Fibroblast of skin of abdomen (primary cell): ENCODE data around the gene CNDP1.
A peak's percentile ranks its signal among the peaks of the same experiment; 100 is the strongest.
"Not testable (repeated sequence)": the region's sequence is repeated elsewhere in the genome, so short reads cannot be mapped to it uniquely, and the experiment has no call there.

Experiments
- DNase-seq: peaks from one replicate; pipeline ENCODE4 v3.0.0-alpha.2; 2013

CNDP1 gene

GRCh38 chr18:74546751-74547530 is 12.6 kb downstream of the CNDP1 start:
- peak; percentile 11 for DNase-seq

GRCh38 chr18:74547860-74548259 is 13.6 kb downstream of the CNDP1 start:
- DNase-seq: no peak

DNA sequence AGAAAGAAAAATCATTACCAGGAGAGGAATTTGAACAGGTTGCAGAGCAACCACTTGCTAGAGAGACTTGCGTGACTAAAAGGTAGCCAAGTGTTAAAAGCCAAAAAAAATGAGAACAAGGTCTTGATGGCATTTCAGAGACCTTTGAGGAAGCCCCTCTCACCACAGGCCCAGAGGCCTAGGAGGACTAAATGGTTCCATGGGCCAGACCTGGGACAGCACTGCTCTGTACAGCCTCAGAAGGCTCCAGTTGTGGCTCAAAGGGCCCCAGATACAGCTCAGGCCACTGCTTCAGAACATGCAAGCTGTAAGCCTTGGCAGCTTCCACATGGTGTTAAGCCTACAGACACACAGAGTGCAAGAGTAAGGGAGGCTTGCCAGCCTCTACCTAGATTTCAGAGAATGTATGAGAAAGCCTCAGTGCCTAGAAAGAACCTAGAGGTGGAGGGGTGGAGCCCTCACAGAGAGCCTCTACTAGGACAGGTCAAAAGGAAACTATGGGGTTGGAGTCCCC is 15.3 kb downstream of the CNDP1 start:
- DNase-seq: no peak

- no peak for DNase-seq
These were observed 16.6 kb downstream of the CNDP1 start for GRCh38 chr18:74550886-74551285.

GRCh38 chr18:74551452-74551851 is 17.2 kb downstream of the CNDP1 start:
- no peak for DNase-seq

DNA sequence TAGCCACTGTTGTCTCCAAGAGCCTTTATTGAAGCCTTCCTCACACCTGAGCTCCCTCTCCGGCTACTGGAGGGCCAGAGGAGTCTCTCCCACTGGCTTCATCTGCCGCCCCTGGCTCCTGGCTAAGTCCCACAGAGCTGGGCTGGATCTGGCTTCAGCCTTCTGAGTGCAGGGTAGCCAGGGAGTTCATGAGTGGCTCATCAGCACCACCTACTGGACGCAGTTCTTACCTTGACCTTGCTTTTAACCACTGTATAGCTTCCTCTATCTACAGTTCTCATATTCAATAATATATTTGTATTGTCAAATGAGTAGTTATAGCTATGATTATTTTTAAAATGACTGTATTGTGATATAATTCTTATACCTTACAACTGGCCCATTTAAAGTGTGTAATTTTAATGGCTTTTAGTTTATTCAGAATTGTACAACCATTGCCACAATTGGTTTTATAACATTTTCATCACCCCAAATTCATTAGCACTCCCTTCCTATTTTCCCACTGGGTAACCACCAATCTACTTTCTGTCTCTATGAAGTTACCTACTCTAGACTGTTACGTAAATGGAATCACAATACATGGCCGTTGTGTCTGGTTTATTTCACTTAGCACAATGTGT is 17.7 kb downstream of the CNDP1 start:
- peak; percentile 72 for DNase-seq

DNA sequence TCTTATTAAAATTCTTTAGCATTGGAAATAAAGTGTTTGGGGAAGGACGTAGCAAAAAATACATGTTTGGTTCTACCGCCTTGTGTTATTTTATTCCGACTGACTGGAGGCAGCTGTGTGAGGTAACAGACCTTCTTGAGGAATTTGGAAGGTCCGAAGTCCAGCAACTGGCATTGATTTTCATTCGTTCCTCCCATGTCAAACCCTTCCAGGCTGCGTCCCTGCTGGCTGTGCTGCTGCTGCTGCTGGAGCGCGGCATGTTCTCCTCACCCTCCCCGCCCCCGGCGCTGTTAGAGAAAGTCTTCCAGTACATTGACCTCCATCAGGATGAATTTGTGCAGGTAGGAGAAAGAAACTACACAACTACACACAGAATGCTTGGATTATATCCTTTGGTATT is 21.8 kb downstream of the CNDP1 start:
- DNase-seq: no peak

GRCh38 chr18:74558096-74558495 is 23.8 kb downstream of the CNDP1 start:
- no peak for DNase-seq

DNA sequence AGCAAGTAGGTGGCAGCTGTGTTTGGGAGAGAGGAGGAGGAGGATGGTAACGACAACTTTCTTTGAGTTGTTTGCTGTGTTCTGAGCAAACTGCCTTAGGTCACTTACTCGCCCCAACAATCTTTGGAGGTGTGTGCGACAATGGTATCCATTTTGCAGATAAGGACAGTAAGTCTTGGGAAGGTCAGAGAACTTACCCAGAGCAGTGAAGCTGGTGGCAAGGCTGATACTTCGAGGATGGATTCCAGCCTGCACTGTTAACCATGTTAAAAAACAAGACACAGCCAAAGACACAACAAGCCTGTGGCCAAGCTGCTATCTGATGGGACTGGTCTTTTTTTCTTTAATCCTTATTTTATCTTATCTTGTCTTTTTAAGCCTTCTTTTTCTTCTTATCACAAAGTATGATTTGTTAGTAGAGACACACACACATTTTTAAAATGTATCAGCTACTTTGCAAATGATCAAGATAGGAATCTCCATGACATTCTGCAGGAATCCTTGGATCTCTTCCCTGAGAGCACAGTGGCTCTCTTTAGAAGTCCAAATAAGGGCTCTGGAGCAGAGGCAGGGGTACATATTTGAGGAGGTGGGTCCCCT is 27.9 kb downstream of the CNDP1 start:
- no peak for DNase-seq

GRCh38 chr18:74562775-74563174 is 28.5 kb downstream of the CNDP1 start:
- DNase-seq: no peak

DNA sequence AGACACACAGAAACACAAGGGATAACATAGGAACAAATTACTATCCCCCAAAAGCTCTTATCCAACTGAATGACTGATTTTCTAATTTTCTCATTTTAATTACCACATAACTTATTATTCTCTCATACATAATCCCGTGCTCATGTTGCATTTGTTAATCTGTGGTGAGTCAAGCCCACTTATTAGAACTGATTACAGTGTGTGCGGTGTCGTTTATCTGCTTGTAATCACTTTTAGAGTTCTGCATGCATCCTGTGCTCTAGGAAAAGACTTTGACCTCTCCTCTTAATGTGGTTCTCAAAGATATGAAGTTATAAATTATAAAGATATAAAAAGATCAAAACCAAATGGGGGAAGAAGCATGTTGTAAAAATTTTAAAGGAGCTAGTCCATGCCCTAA is 29.7 kb downstream of the CNDP1 start:
- DNase-seq: no peak

DNA sequence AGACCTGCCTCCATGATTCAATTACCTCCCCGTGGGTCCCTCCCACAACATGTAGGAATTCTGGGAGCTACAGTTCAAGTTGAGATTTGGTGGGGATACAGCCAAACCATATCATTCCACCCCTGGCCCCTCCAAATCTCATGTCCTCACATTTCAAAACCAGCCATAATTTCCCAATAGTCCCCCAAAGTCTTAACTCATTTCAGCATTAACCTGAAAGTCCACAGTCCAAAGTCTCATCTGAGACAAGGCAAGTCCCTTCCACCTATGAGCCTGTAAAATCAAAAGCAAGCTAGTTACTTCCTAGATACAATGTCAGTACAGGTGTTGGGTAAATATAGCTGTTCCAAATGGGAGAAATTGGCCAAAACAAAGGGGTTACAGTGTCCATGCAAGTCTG is 30.9 kb downstream of the CNDP1 start:
- DNase-seq: not testable (repeated sequence)

- DNase-seq: not testable (repeated sequence)
These were observed 31.7 kb downstream of the CNDP1 start for GRCh38 chr18:74565993-74566392.

- no peak for DNase-seq
These were observed 33.5 kb downstream of the CNDP1 start for GRCh38 chr18:74567822-74568221.

DNA sequence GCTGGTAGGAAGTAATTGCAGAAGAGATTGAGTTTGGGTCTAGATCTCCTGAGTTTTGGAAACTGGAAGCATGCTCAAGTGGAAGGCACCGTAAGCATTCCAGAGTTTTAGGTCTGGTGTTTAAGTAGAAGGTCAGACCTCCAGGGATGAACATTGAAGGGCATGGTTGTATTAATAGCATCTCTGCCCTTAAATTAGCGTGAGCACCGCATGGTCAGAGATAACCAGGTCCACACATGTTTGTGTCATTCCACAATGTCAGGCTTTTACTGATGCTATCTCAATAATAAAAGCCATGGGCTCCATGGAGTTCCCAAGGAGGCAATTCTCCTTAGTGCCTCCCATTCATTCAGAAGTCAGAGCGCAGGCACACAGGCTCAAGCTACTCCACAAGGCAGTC is 35.1 kb downstream of the CNDP1 start:
- DNase-seq: no peak

DNA sequence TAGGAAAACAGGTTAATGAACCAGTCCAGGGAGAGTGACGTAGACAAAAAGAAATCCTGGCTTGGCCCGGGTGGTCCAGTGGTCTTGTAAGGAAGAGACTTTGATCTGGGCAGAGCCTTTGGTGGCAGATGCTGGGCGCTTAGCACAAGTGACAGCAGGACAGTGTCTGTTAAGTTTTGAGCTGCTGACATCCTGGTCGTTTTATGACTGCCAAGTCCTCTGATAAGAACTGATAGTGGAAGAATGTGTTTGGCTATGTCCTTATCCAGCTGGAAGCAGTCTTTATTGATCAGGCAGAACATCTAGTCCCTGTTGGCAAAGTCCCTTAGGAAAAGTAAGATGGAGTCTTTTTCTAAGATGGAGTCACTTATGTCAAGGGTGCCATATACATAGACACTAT is 36.0 kb downstream of the CNDP1 start:
- DNase-seq: no peak

- no peak for DNase-seq
These were observed 37.8 kb downstream of the CNDP1 start for GRCh38 chr18:74571895-74572680.

- DNase-seq: no peak
These were observed 38.8 kb downstream of the CNDP1 start for GRCh38 chr18:74573053-74573452.

- no peak for DNase-seq
These were observed 40.6 kb downstream of the CNDP1 start for GRCh38 chr18:74574916-74575315.

DNA sequence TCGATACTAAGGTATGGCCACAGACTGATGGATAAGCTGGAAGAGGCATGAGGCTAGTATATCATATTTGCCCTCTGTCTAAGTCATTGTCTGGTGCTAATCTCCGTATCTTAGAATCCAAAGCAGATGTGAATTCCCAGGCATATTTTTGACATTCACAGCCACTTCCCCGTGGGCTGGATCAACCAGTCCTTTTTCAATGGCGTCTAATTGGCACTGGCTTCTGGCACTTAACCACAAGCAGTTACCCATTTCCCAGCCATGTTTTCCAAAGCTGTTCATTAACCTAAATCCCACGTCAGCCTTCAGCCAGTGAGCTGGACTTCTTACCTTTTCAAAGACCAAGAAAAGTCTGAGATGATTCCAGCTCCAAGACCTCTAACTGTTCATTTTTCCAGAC is 42.7 kb downstream of the CNDP1 start:
- no peak for DNase-seq

DNA sequence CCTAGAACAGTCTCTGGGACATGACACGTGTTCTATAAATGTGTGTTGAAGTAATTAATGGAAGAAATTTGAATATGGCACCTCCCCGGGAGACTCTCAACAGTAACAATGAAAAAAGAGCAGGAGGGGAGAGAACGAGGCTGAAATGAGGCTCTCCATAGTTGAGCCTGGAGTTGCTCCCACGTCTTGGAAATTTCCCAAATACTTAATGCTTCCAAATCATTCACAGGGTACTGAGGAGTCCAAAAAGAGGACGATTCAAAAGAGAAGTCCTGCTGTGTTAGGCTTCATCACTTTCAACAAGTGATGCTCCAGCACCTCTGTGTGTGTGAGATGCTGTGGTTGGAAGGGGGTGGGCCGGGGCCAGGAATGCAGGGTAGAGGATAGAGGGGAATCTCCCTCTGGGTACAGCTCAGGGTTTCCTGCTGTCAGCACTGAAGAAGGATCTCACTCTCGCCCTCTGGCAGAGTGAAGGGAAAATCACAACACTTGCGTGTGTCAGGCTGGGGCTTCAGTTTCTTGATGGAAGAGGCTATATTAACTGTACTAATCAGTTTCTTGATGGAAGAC is 45.3 kb downstream of the CNDP1 start:
- peak; percentile 8 for DNase-seq

GRCh38 chr18:74582642-74583041 is 48.3 kb downstream of the CNDP1 start:
- DNase-seq: no peak

DNA sequence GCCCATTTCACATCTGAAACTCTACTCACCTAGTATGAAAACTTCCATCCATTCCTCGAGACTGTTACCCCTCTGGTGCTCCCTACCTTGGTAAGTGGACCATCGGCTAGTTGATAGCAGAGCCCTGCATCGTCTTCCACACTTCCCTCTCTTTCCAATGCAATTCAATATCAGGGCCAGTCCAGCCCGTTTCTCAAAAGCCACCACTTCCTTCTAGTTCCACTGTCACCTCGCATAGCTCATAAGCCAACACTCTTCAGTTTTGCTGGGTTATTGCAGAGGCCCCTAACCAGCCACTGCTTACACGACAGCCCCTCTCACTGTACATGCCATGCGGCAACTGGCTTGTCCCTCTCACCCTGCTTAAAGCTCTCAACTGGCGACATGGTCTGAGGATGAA is 53.1 kb downstream of the CNDP1 start:
- DNase-seq: no peak
